Liver (tissue), 9 donors: Measurements from ENCODE around the gene FIBCD1. TPM values are rescaled to one million over a fixed set of nuclear protein-coding genes. Genes with fewer than 3 reads are reported as not detected.

Source experiments
- DNase-seq: peaks from one replicate; pipeline ENCODE4 v3.0.0-alpha.2; 2017; ENCODE audit warnings: low spot score
- H3K27ac ChIP-seq, 2 donors: one replicate each; pipeline ENCODE4 v1.7.0; 2013; ENCODE audit warnings: inconsistent platforms in 2 of 2, low read length in 2 of 2, control low read depth in 1 of 2, low read depth in 1 of 2, mild to moderate bottlenecking in 1 of 2
- H3K27me3 ChIP-seq, 4 donors: one replicate each; pipeline versions ENCODE4 v1.6.1 to v1.7.0; 2013; ENCODE audit warnings: low read length in 3 of 4, inconsistent platforms in 1 of 4, mild to moderate bottlenecking in 1 of 4, moderate library complexity in 1 of 4; ENCODE audit not compliant: control insufficient read depth in 4 of 4, insufficient read depth in 4 of 4
- H3K36me3 ChIP-seq, 4 donors: one replicate each; pipeline versions ENCODE4 v1.6.1 to v1.7.0; 2013; ENCODE audit warnings: low read length in 3 of 4, mild to moderate bottlenecking in 3 of 4, low read depth in 1 of 4, moderate library complexity in 1 of 4; ENCODE audit not compliant: control insufficient read depth in 4 of 4, insufficient read depth in 3 of 4
- H3K4me1 ChIP-seq, 4 donors: one replicate each; pipeline versions ENCODE4 v1.6.1 to v1.7.0; 2013; ENCODE audit warnings: low read length in 3 of 4, mild to moderate bottlenecking in 3 of 4, moderate library complexity in 1 of 4; ENCODE audit not compliant: control insufficient read depth in 4 of 4, insufficient read depth in 4 of 4
- H3K4me3 ChIP-seq, 3 donors: one replicate each; pipeline versions ENCODE4 v1.6.1 to v1.7.0; 2013; ENCODE audit warnings: low read length in 3 of 3, control low read depth in 1 of 3, low read depth in 1 of 3, mild to moderate bottlenecking in 1 of 3
- H3K9ac ChIP-seq, 2 donors: one replicate each; pipeline ENCODE4 v1.7.0; 2013; ENCODE audit warnings: low read length in 2 of 2, mild to moderate bottlenecking in 2 of 2, moderate library complexity in 2 of 2, control low read depth in 1 of 2, low read depth in 1 of 2
- H3K9me3 ChIP-seq, 4 donors: one replicate each; pipeline versions ENCODE4 v1.6.1 to v1.7.0; 2013; ENCODE audit warnings: low read length in 3 of 4; ENCODE audit not compliant: control insufficient read depth in 4 of 4
- EGR1 ChIP-seq, 2 donors: IDR thresholded peaks; 2 replicates each; pipeline ENCODE4 v1.6.1; 2016 to 2018; ENCODE audit warnings: antibody characterized with exemption in 2 of 2, low read depth in 2 of 2
- FOXA1 ChIP-seq: IDR thresholded peaks from 2 replicates; pipeline ENCODE4 v1.6.1; 2016; ENCODE audit warnings: antibody characterized with exemption
- FOXA2 ChIP-seq: IDR thresholded peaks from 2 replicates; pipeline ENCODE4 v1.6.1; 2016; ENCODE audit warnings: antibody characterized with exemption
- HNF4G ChIP-seq: IDR thresholded peaks from 2 replicates; pipeline ENCODE4 v1.6.1; 2016; ENCODE audit warnings: antibody characterized with exemption
- JUND ChIP-seq, 2 donors: IDR thresholded peaks; 2 replicates each; pipeline ENCODE4 v1.6.1; 2016; ENCODE audit warnings: antibody characterized with exemption in 2 of 2
- NR2F2 ChIP-seq: IDR thresholded peaks from 2 replicates; pipeline ENCODE4 v1.6.1; 2016; ENCODE audit warnings: antibody characterized with exemption
- RAD21 ChIP-seq, 2 donors: IDR thresholded peaks; 2 replicates each; pipeline ENCODE4 v1.6.1; 2016; ENCODE audit warnings: antibody characterized with exemption in 2 of 2, mild to moderate bottlenecking in 2 of 2
- RXRA ChIP-seq, 2 donors: IDR thresholded peaks; 2 replicates each; pipeline ENCODE4 v1.6.1; 2017 to 2018; ENCODE audit warnings: antibody characterized with exemption in 2 of 2, mild to moderate bottlenecking in 1 of 2
- TAF1 ChIP-seq: conservative IDR thresholded peaks from 2 replicates; pipeline ENCODE4 v1.6.1; 2016; ENCODE audit warnings: antibody characterized with exemption, mild to moderate bottlenecking
- WGBS: extraction: QIAGEN DNeasy Blood & Tissue Kit; methylation state at CpG from one replicate; pipeline ENCODE4 v1.1.7; 2013; 5-methylcytosine and 5-hydroxymethylcytosine counted together
- polyA plus RNA-seq, 2 donors: library from polyadenylated mRNA; stranded (reverse) in 1 of 2; unstranded in 1 of 2; fragments of 200-250 nt in 1 of 2; fragments of >200 nt in 1 of 2; fragmentation: Nextera tagmentation in 1 of 2; extraction: Ambion mirVana in 1 of 2; gene quantifications; one replicate each; pipeline versions ENCODE4 v1.2.1 to v1.2.3, GENCODE V29; 2013 to 2015
- total RNA-seq, 2 donors: library from RNA; depleted of rRNA; stranded (reverse); fragments of >200 nt; gene quantifications; one replicate each; pipeline ENCODE4 v1.2.3, GENCODE V29; 2014
- TF ChIP-seq, protein P1 (sequence below): fragments of 150-350 bp; IDR thresholded peaks from 2 replicates; pipeline ENCODE4 v1.5.1; 2017; ENCODE audit warnings: improper control_type of control experiment, low read depth, low read length; ENCODE audit not compliant: missing input control
- TF ChIP-seq, protein P2 (sequence below): IDR thresholded peaks from 2 replicates; pipeline ENCODE4 v1.6.1; 2016; ENCODE audit warnings: antibody characterized with exemption
- TF ChIP-seq, protein P3 (sequence below): IDR thresholded peaks from 2 replicates; pipeline ENCODE4 v1.6.1; 2016; ENCODE audit warnings: antibody characterized with exemption
- TF ChIP-seq, protein P4 (sequence below): IDR thresholded peaks from 2 replicates; pipeline ENCODE4 v1.6.1; 2016; ENCODE audit warnings: antibody characterized with exemption
- donor health status: healthy.
- donor health status: healthy.
- donor health status: healthy.
- donor health status: healthy.
- donor health status: healthy.

FIBCD1 gene
- total and polyA plus RNA-seq, 4 donors: not detected

GRCh38 chr9:130922893-130923610 lies 16.0 kb downstream of the FIBCD1 start (continued):
- TF ChIP-seq, protein P1, sequence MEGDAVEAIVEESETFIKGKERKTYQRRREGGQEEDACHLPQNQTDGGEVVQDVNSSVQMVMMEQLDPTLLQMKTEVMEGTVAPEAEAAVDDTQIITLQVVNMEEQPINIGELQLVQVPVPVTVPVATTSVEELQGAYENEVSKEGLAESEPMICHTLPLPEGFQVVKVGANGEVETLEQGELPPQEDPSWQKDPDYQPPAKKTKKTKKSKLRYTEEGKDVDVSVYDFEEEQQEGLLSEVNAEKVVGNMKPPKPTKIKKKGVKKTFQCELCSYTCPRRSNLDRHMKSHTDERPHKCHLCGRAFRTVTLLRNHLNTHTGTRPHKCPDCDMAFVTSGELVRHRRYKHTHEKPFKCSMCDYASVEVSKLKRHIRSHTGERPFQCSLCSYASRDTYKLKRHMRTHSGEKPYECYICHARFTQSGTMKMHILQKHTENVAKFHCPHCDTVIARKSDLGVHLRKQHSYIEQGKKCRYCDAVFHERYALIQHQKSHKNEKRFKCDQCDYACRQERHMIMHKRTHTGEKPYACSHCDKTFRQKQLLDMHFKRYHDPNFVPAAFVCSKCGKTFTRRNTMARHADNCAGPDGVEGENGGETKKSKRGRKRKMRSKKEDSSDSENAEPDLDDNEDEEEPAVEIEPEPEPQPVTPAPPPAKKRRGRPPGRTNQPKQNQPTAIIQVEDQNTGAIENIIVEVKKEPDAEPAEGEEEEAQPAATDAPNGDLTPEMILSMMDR: no peak
- no peak for TF ChIP-seq RAD21 (IDR thresholded peaks at IDR 0.05)

DNA sequence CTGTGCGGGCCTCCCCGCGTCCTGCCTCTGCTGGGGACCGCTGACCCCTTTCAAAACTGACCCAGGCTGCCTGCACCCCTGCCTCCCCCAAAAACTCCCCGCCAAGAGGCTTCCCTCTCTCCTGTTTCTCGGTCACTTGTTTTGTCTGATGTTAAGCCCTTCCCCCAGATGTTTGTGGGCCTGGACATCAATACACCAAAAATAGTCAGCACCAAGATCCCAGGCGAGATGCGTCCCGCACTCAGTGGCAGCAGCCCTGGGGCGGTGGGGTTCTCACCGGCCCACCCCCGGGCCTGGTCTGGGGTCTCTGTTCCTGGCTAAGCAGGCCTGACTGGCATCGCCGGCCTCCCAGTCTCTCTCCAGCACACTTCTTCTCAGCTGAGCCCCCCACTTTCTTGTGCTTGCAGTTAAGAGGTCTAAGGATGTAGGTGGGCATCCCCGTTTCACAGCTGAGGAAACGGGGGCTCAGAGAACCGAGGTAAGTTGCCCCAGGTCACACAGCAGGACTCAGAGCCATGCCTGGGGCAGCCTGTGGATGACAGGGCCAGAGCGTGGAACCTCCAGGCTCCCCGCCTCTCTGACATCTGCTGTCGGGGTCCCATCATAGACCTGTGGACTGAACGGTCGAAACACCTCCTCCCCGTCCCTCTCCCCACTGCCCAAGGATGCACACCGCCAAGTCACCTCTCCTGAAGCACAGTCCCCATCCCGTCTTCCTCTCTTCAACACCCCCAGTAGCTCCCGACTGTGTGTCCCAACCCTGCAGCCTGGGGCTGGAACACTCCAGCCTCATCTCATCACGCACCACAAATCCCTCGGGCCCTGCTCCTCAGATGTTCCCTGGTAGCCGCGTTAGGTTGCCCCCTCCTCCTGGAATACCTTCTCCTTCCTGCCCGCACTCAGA lies 16.8 kb downstream of the FIBCD1 start:
- H3K9ac ChIP-seq: no peak overlapping the region
- TF ChIP-seq, protein P2, sequence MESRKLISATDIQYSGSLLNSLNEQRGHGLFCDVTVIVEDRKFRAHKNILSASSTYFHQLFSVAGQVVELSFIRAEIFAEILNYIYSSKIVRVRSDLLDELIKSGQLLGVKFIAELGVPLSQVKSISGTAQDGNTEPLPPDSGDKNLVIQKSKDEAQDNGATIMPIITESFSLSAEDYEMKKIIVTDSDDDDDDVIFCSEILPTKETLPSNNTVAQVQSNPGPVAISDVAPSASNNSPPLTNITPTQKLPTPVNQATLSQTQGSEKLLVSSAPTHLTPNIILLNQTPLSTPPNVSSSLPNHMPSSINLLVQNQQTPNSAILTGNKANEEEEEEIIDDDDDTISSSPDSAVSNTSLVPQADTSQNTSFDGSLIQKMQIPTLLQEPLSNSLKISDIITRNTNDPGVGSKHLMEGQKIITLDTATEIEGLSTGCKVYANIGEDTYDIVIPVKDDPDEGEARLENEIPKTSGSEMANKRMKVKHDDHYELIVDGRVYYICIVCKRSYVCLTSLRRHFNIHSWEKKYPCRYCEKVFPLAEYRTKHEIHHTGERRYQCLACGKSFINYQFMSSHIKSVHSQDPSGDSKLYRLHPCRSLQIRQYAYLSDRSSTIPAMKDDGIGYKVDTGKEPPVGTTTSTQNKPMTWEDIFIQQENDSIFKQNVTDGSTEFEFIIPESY: no peak
- WGBS: 80% methylated on average over 31 of the region's 31 CpGs
- no peaks in the 10 kb centered on the region for H3K4me1 ChIP-seq
- DNase-seq: no peak
- no peak overlapping the region for H3K4me3 ChIP-seq
- H3K27ac ChIP-seq: no peak overlapping the region
- peaks cover 0 to 3% (median 0%) of the 10 kb centered on the region in 4 donors for H3K27me3 ChIP-seq
- no peaks in the 10 kb centered on the region for H3K9me3 ChIP-seq
- H3K36me3 ChIP-seq: no peaks in the 10 kb centered on the region

- no peak overlapping the region for H3K9ac ChIP-seq
- H3K4me3 ChIP-seq: no peak overlapping the region
- H3K9me3 ChIP-seq: no peaks in the 10 kb centered on the region
- no peaks in the 10 kb centered on the region for H3K36me3 ChIP-seq
- 70% methylated on average over 29 of the region's 29 CpGs for WGBS
- DNase-seq: no peak
- peaks cover 0 to 3% (median 0%) of the 10 kb centered on the region in 4 donors for H3K27me3 ChIP-seq
- H3K4me1 ChIP-seq: no peaks in the 10 kb centered on the region
- TF ChIP-seq FOXA1 (no peak), HNF4G (no peak), FOXA2 (no peak), EGR1 (IDR thresholded peaks at IDR 0.05; ENCODE audit: low read depth in 2 of 2) (no peak), TAF1 (no peak), NR2F2 (no peak), RXRA (IDR thresholded peaks at IDR 0.05) (no peak), JUND (IDR thresholded peaks at IDR 0.05) (no peak)
- TF ChIP-seq, protein P2: no peak
- TF ChIP-seq, protein P1: no peak
- TF ChIP-seq, protein P3, sequence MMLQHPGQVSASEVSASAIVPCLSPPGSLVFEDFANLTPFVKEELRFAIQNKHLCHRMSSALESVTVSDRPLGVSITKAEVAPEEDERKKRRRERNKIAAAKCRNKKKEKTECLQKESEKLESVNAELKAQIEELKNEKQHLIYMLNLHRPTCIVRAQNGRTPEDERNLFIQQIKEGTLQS: no peak
- TF ChIP-seq, protein P4, sequence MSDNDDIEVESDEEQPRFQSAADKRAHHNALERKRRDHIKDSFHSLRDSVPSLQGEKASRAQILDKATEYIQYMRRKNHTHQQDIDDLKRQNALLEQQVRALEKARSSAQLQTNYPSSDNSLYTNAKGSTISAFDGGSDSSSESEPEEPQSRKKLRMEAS: no peak
- H3K27ac ChIP-seq: no peak overlapping the region
Observed at GRCh38 chr9:130921300-130921988, 17.6 kb downstream of the FIBCD1 start.
